ENCODE data around the gene MYO5A. TPM values are rescaled to one million over a fixed set of nuclear protein-coding genes. Genes with fewer than 3 reads are reported as not detected.

MYO5A gene
- total RNA-seq, 1 donor from 2014 or later, result 31.2 TPM

- DNase-seq (ENCODE audit: extremely low spot score in 2 of 2), result no peak
- no peak for TF ChIP-seq POLR2A (IDR thresholded peaks at IDR 0.05)
- TF ChIP-seq CTCF (IDR thresholded peaks at IDR 0.05), result no peak
- TF ChIP-seq POLR2AphosphoS5 (IDR thresholded peaks at IDR 0.05; ENCODE audit: insufficient read depth in 1 of 2, low read depth in 1 of 2), result no peak
- intact Hi-C loops (cut with DNase I), result no loop called here
- no peaks in the 10 kb centered on the region for H3K9me3 ChIP-seq
- H3K4me1 ChIP-seq, result no peaks in the 10 kb centered on the region
- no peak overlapping the region for H3K27ac ChIP-seq
- H3K27me3 ChIP-seq, result no peaks in the 10 kb centered on the region
- no peak overlapping the region for H3K4me3 ChIP-seq
- peaks cover 0 to 33% of the 10 kb centered on the region in 2 donors for H3K36me3 ChIP-seq
Observed at GRCh38 chr15:52385670-52386069, 143.0 kb downstream of the MYO5A start.

GRCh38 chr15:52383100-52383588 lies 145.5 kb downstream of the MYO5A start:
- TF ChIP-seq CTCF (IDR thresholded peaks at IDR 0.05) (no peak), POLR2AphosphoS5 (IDR thresholded peaks at IDR 0.05; ENCODE audit: insufficient read depth in 1 of 2, low read depth in 1 of 2) (no peak), POLR2A (IDR thresholded peaks at IDR 0.05) (no peak)
- H3K9me3 ChIP-seq, result no peaks in the 10 kb centered on the region
- H3K4me3 ChIP-seq, result no peak overlapping the region
- H3K27me3 ChIP-seq, result no peaks in the 10 kb centered on the region
- no peak for DNase-seq (ENCODE audit: extremely low spot score in 2 of 2)
- peaks cover 0 to 38% of the 10 kb centered on the region in 2 donors for H3K36me3 ChIP-seq
- H3K27ac ChIP-seq, result no peak overlapping the region
- H3K4me1 ChIP-seq, result no peaks in the 10 kb centered on the region
- intact Hi-C loops (cut with DNase I), result no loop called here

GRCh38 chr15:52382647-52383046 lies 146.0 kb downstream of the MYO5A start:
- TF ChIP-seq POLR2AphosphoS5 (IDR thresholded peaks at IDR 0.05; ENCODE audit: insufficient read depth in 1 of 2, low read depth in 1 of 2), result no peak
- no peak for TF ChIP-seq CTCF (IDR thresholded peaks at IDR 0.05)
- TF ChIP-seq POLR2A (IDR thresholded peaks at IDR 0.05), result no peak
- Histone ChIP-seq H3K9me3 (no peaks in the 10 kb centered on the region), H3K4me3 (no peak overlapping the region), H3K4me1 (no peaks in the 10 kb centered on the region), H3K27ac (no peak overlapping the region), H3K27me3 (no peaks in the 10 kb centered on the region), H3K36me3 (peaks cover 0 to 38% of the 10 kb centered on the region in 2 donors)
- intact Hi-C loops (cut with DNase I), result no loop called here
- no peak for DNase-seq (ENCODE audit: extremely low spot score in 2 of 2)

- no peaks in the 10 kb centered on the region for H3K9me3 ChIP-seq
- H3K27ac ChIP-seq, result no peak overlapping the region
- no peaks in the 10 kb centered on the region for H3K27me3 ChIP-seq
- intact Hi-C loops (cut with DNase I), result no loop called here
- peaks cover 8 to 56% of the 10 kb centered on the region in 2 donors for H3K36me3 ChIP-seq
- DNase-seq (ENCODE audit: extremely low spot score in 2 of 2), result no peak
- H3K4me3 ChIP-seq, result no peak overlapping the region
- TF ChIP-seq CTCF (IDR thresholded peaks at IDR 0.05) (no peak), POLR2A (IDR thresholded peaks at IDR 0.05) (no peak), POLR2AphosphoS5 (IDR thresholded peaks at IDR 0.05; ENCODE audit: insufficient read depth in 1 of 2, low read depth in 1 of 2) (no peak)
- no peaks in the 10 kb centered on the region for H3K4me1 ChIP-seq
Observed at GRCh38 chr15:52379395-52380106, 149.1 kb downstream of the MYO5A start.

GRCh38 chr15:52378746-52379394 lies 149.8 kb downstream of the MYO5A start:
- Histone ChIP-seq H3K9me3 (no peaks in the 10 kb centered on the region), H3K4me3 (no peak overlapping the region), H3K4me1 (no peaks in the 10 kb centered on the region), H3K27me3 (no peaks in the 10 kb centered on the region), H3K36me3 (peaks cover 9 to 59% of the 10 kb centered on the region in 2 donors), H3K27ac (no peak overlapping the region)
- intact Hi-C loops (cut with DNase I), result no loop called here
- no peak for DNase-seq (ENCODE audit: extremely low spot score in 2 of 2)
- no peak for TF ChIP-seq POLR2AphosphoS5 (IDR thresholded peaks at IDR 0.05; ENCODE audit: insufficient read depth in 1 of 2, low read depth in 1 of 2)
- TF ChIP-seq POLR2A (IDR thresholded peaks at IDR 0.05), result no peak
- TF ChIP-seq CTCF (IDR thresholded peaks at IDR 0.05), result no peak
